SK-N-SH (cell line): ENCODE measurements around the gene CFAP107. TPM values are rescaled to one million over a fixed set of nuclear protein-coding genes. Genes with fewer than 3 reads are reported as not detected.

Experiments
- CTCF ChIA-PET: fragments of 300-600, 350-600 bp; formaldehyde crosslinking; extraction: SDS; loops from one replicate; lab custom pipeline; 2021; lab: Yijun Ruan, JAX
- POLR2A ChIA-PET: fragments of 350-600 bp; sonication (Branson Sonifier 250); formaldehyde crosslinking; extraction: SDS; loops from one replicate; lab custom pipeline; 2020; ENCODE audit warnings: antibody characterized with exemption, inconsistent platforms; lab: Yijun Ruan, JAX
- DNase-seq: peaks from one replicate; pipeline ENCODE4 v3.0.0; 2012
- H2AFZ ChIP-seq: fragments of 200-600 bp; sonication (generic); 2 replicates; pipeline ENCODE4 v1.8.1; 2016; ENCODE audit warnings: antibody characterized with exemption, mild to moderate bottlenecking, low read depth
- H3F3A ChIP-seq: fragments of 200-600 bp; sonication (generic); replicated peaks from 2 replicates; pipeline ENCODE3; 2016; ENCODE audit warnings: antibody characterized with exemption, mild to moderate bottlenecking; ENCODE audit not compliant: insufficient read depth
- H3K27ac ChIP-seq, 2 experiments: fragments of 200-500 bp in 1 of 2; fragments of 200-600 bp in 1 of 2; sonication (Bioruptor generic) in 1 of 2; sonication (generic), shearing (Covaris generic) in 1 of 2; 2 replicates each; pipeline versions ENCODE4 v1.5.1 to v1.6.1; 2014 to 2016; ENCODE audit warnings: low read depth in 2 of 2, inconsistent platforms in 1 of 2, low read length in 1 of 2, mild to moderate bottlenecking in 1 of 2, mixed read lengths in 1 of 2
- H3K27me3 ChIP-seq: fragments of 200-600 bp; sonication (generic), shearing (Covaris generic); 2 replicates; pipeline ENCODE4 v1.6.1; 2016; ENCODE audit warnings: mixed run types; ENCODE audit not compliant: insufficient read depth
- H3K36me3 ChIP-seq, 2 experiments: fragments of 200-500 bp in 1 of 2; fragments of 200-600 bp in 1 of 2; sonication (Bioruptor generic) in 1 of 2; sonication (generic) in 1 of 2; replicated peaks in 1 of 2; 2 replicates each; pipeline versions ENCODE3 to v1.5.1; 2014 to 2016; ENCODE audit warnings: low read length in 1 of 2, mild to moderate bottlenecking in 1 of 2; ENCODE audit not compliant: insufficient read depth in 2 of 2, control insufficient read depth in 1 of 2
- H3K4me1 ChIP-seq, 2 experiments: fragments of 200-500 bp in 1 of 2; fragments of 200-600 bp in 1 of 2; sonication (Bioruptor generic) in 1 of 2; sonication (generic), shearing (Covaris generic) in 1 of 2; 2 replicates each; pipeline versions ENCODE4 v1.5.1 to v1.6.1; 2014 to 2016; ENCODE audit warnings: low read depth in 1 of 2, low read length in 1 of 2, mixed run types in 1 of 2; ENCODE audit not compliant: insufficient read depth in 2 of 2, control insufficient read depth in 1 of 2
- H3K4me2 ChIP-seq: fragments of 200-600 bp; sonication (generic), shearing (Covaris generic); 2 replicates; pipeline ENCODE4 v1.6.1; 2017; ENCODE audit warnings: mixed run types
- H3K4me3 ChIP-seq, 2 experiments: fragments of 200-500 bp in 1 of 2; fragments of 200-600 bp in 1 of 2; sonication (Bioruptor generic) in 1 of 2; sonication (generic), shearing (Covaris generic) in 1 of 2; 2 replicates each; pipeline versions ENCODE4 v1.5.1 to v1.8.1; 2014 to 2016; ENCODE audit warnings: low read depth in 2 of 2, inconsistent platforms in 1 of 2, low read length in 1 of 2, mild to moderate bottlenecking in 1 of 2, mixed read lengths in 1 of 2, moderate library complexity in 1 of 2
- H3K79me2 ChIP-seq: fragments of 200-600 bp; sonication (generic); 2 replicates; pipeline ENCODE4 v1.8.1; 2017; ENCODE audit warnings: mild to moderate bottlenecking; ENCODE audit not compliant: insufficient read depth
- H3K9ac ChIP-seq: fragments of 200-600 bp; sonication (generic); 2 replicates; pipeline ENCODE4 v1.6.1; 2017; ENCODE audit warnings: mixed run types
- H3K9me2 ChIP-seq: fragments of 200-600 bp; sonication (generic); 2 replicates; pipeline ENCODE4 v1.6.1; 2017; ENCODE audit warnings: mixed run types
- H3K9me3 ChIP-seq: fragments of 200-600 bp; sonication (generic); 2 replicates; pipeline ENCODE4 v1.6.1; 2017; ENCODE audit warnings: mixed run types, mild to moderate bottlenecking, moderate library complexity
- H4K20me1 ChIP-seq: fragments of 200-600 bp; sonication (generic); 2 replicates; pipeline ENCODE4 v1.6.1; 2017; ENCODE audit warnings: mild to moderate bottlenecking, mixed run types; ENCODE audit not compliant: insufficient read depth
- CHD2 ChIP-seq: fragments of 150-350 bp; IDR thresholded peaks from 2 replicates; pipeline ENCODE4 v1.6.1; 2018; ENCODE audit warnings: low read length; ENCODE audit not compliant: partially characterized antibody
- ELF1 ChIP-seq: IDR thresholded peaks from 2 replicates; pipeline ENCODE4 v1.4.0; 2012
- FOXM1 ChIP-seq: IDR thresholded peaks from 2 replicates; pipeline ENCODE4 v1.4.0; 2012; ENCODE audit warnings: low read depth, mild to moderate bottlenecking
- JUND ChIP-seq: IDR thresholded peaks from 2 replicates; pipeline ENCODE4 v1.4.0; 2012
- MXI1 ChIP-seq: IDR thresholded peaks from 2 replicates; pipeline ENCODE4 v1.6.1; 2012; ENCODE audit warnings: mild to moderate bottlenecking, low read depth, low read length, improper control_type of control experiment
- NRF1 ChIP-seq: IDR thresholded peaks from 2 replicates; pipeline ENCODE4 v1.6.1; 2012; ENCODE audit warnings: low read depth, mild to moderate bottlenecking, low read length
- RCOR1 ChIP-seq: fragments of 150-350 bp; IDR thresholded peaks from 2 replicates; pipeline ENCODE4 v1.6.1; 2017; ENCODE audit warnings: antibody characterized with exemption, low read length
- SMC3 ChIP-seq: IDR thresholded peaks from 2 replicates; pipeline ENCODE4 v1.6.1; 2012; ENCODE audit warnings: low read depth, low read length, improper control_type of control experiment
- USF1 ChIP-seq: IDR thresholded peaks from 2 replicates; pipeline ENCODE4 v1.4.0; 2012; ENCODE audit warnings: low read depth, borderline replicate concordance
- USF2 ChIP-seq: fragments of 150-350 bp; IDR thresholded peaks from 2 replicates; pipeline ENCODE4 v1.6.1; 2017; ENCODE audit warnings: antibody characterized with exemption, low read length, low read depth, borderline replicate concordance
- YY1 ChIP-seq: IDR thresholded peaks from 2 replicates; pipeline ENCODE4 v1.4.0; 2012; ENCODE audit warnings: low read depth, mild to moderate bottlenecking
- WGBS: methylation state at CpG from one replicate; pipeline ENCODE4 v1.1.6; 2017; ENCODE audit warnings: low lambda C conversion rate; 5-methylcytosine and 5-hydroxymethylcytosine counted together
- polyA plus RNA-seq, 3 experiments: library from polyadenylated mRNA; depleted of rRNA; stranded (reverse); fragments of >200 nt; gene quantifications; 2 replicates each; pipeline ENCODE4 v1.2.3, GENCODE V29; 2012
- TF ChIP-seq, protein P1 (sequence below): IDR thresholded peaks from 2 replicates; pipeline ENCODE4 v1.4.0; 2012; ENCODE audit warnings: low read depth, borderline replicate concordance
- TF ChIP-seq, protein P2 (sequence below): IDR thresholded peaks from 2 replicates; pipeline ENCODE4 v1.6.1; 2012; ENCODE audit warnings: mild to moderate bottlenecking, low read depth, low read length, moderate library complexity

Gene CFAP107
- polyA plus RNA-seq, 1 of the 3 experiments (the other 2 are of a cell fraction): not detected

DNA sequence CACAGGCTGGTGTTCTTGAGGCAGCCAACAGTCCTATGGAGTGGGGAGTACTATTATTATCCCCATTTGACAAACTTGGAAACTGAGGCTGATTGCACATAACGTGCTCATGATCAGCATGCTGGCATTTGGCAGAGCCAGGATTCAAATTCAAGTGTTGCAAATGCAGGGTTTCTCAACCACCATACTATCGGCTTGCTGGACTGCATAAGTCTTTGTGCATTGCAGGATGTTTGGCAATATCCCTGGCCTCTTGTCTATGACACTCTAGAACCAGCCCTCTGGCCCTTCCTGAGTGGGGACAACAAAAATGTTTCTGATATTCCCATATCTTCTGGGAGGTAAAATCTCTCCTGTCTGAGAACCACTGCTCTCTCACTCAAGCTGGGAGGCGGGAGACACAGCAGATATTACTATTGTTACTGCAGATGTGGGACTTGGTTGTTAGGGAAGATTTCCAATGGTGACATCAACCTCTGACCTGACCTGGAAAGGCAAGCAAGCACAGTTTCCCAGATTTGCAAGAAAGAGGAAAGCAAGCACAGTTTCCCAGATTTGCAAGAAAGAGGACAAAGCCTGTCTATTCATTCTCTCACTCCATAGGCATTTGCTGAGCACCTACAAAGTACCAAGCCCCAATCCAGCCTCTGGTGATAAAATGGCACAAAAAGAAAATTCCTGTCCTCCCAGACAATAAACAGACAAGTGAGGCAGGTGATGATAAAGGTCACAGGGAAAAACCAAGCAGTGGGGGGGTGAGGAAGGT lies 31.1 kb upstream of the CFAP107 start:
- Histone ChIP-seq H2AFZ (no peak overlapping the region), H3K4me3 (no peak overlapping the region), H3K36me3 (no peaks in the 10 kb centered on the region), H3K27ac (no peak overlapping the region), H3K27me3 (no peaks in the 10 kb centered on the region; the same call in 1 of the 2 replicates), H3K79me2 (no peaks in the 10 kb centered on the region), H4K20me1 (no peaks in the 10 kb centered on the region), H3K4me1 (no peaks in the 10 kb centered on the region), H3K9me3 (no peaks in the 10 kb centered on the region), H3K9me2 (no peaks in the 10 kb centered on the region), H3F3A (no peaks in the 10 kb centered on the region), H3K4me2 (no peak overlapping the region), H3K9ac (no peak overlapping the region)
- WGBS: 43% methylated on average over 3 of the region's 3 CpGs
- ChIA-PET CTCF (no interaction called here), POLR2A (no interaction called here)
- no peak for DNase-seq
- TF ChIP-seq RCOR1 (no peak), SMC3 (no peak), USF1 (no peak), MXI1 (no peak), JUND (no peak), CHD2 (no peak), YY1 (no peak), NRF1 (no peak), FOXM1 (no peak), USF2 (no peak), ELF1 (no peak)
- TF ChIP-seq, protein P1, sequence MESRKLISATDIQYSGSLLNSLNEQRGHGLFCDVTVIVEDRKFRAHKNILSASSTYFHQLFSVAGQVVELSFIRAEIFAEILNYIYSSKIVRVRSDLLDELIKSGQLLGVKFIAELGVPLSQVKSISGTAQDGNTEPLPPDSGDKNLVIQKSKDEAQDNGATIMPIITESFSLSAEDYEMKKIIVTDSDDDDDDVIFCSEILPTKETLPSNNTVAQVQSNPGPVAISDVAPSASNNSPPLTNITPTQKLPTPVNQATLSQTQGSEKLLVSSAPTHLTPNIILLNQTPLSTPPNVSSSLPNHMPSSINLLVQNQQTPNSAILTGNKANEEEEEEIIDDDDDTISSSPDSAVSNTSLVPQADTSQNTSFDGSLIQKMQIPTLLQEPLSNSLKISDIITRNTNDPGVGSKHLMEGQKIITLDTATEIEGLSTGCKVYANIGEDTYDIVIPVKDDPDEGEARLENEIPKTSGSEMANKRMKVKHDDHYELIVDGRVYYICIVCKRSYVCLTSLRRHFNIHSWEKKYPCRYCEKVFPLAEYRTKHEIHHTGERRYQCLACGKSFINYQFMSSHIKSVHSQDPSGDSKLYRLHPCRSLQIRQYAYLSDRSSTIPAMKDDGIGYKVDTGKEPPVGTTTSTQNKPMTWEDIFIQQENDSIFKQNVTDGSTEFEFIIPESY: no peak
- TF ChIP-seq, protein P2, sequence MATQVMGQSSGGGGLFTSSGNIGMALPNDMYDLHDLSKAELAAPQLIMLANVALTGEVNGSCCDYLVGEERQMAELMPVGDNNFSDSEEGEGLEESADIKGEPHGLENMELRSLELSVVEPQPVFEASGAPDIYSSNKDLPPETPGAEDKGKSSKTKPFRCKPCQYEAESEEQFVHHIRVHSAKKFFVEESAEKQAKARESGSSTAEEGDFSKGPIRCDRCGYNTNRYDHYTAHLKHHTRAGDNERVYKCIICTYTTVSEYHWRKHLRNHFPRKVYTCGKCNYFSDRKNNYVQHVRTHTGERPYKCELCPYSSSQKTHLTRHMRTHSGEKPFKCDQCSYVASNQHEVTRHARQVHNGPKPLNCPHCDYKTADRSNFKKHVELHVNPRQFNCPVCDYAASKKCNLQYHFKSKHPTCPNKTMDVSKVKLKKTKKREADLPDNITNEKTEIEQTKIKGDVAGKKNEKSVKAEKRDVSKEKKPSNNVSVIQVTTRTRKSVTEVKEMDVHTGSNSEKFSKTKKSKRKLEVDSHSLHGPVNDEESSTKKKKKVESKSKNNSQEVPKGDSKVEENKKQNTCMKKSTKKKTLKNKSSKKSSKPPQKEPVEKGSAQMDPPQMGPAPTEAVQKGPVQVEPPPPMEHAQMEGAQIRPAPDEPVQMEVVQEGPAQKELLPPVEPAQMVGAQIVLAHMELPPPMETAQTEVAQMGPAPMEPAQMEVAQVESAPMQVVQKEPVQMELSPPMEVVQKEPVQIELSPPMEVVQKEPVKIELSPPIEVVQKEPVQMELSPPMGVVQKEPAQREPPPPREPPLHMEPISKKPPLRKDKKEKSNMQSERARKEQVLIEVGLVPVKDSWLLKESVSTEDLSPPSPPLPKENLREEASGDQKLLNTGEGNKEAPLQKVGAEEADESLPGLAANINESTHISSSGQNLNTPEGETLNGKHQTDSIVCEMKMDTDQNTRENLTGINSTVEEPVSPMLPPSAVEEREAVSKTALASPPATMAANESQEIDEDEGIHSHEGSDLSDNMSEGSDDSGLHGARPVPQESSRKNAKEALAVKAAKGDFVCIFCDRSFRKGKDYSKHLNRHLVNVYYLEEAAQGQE: no peak
